Fibroblast of mammary gland (primary cell): ENCODE data around the gene PRPSAP1.
"Not testable (repeated sequence)": the region's sequence is repeated elsewhere in the genome, so short reads cannot be mapped to it uniquely, and the experiment has no call there.

ENCODE experiments used
- DNase-seq: peaks from one replicate; pipeline ENCODE4 v3.0.0-alpha.2; 2010; ENCODE audit warnings: low read depth
- H3K4me3 ChIP-seq: 2 replicates; pipeline ENCODE4 v1.5.1; 2011; ENCODE audit warnings: low read depth, mild to moderate bottlenecking, low read length, moderate library complexity; ENCODE audit not compliant: control insufficient read depth
- TF ChIP-seq, protein P1 (sequence below): conservative IDR thresholded peaks from 2 replicates; pipeline ENCODE4 v1.5.1; 2011; ENCODE audit warnings: low read depth, low read length, inconsistent platforms; ENCODE audit not compliant: control insufficient read depth, insufficient read depth

PRPSAP1 gene

DNA sequence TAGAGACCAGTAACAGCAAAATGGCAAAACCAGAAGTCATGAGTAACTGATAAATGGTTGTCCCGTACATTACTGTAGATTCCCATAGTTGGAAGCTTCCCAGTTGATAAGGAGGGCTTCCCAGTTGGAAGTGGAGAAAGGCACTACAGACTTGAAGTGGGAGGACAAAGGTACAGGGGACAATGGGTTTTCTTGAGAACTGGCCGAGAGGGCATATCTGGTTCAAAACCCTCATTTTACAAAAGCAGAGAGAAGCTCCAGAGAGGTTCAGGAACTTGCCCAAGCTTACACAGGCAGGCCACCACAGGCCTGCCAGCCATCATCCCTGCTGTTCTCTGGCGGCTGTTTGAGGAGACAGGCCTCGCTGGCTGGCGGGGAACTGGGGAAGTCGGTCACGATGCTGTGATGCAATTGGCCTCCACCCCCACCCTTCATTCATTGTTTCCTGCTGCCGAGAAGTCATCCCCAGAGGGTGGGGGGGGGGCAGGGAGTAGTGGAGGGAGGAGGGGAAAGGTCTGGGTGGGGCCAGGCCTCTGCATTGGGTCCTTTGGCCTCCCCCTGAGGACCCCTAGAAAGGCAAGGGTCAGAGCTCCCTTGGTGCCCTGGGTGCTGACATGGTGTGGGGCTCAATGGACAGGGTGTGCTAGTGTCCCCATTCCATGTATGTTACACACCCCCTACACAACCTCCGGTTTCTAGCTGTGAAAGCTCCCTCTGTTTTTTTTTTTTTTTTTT lies 85.5 kb downstream of the PRPSAP1 start:
- peak; percentile 84 for DNase-seq
- no peak overlapping the region for H3K4me3 ChIP-seq
- TF ChIP-seq, protein P1, sequence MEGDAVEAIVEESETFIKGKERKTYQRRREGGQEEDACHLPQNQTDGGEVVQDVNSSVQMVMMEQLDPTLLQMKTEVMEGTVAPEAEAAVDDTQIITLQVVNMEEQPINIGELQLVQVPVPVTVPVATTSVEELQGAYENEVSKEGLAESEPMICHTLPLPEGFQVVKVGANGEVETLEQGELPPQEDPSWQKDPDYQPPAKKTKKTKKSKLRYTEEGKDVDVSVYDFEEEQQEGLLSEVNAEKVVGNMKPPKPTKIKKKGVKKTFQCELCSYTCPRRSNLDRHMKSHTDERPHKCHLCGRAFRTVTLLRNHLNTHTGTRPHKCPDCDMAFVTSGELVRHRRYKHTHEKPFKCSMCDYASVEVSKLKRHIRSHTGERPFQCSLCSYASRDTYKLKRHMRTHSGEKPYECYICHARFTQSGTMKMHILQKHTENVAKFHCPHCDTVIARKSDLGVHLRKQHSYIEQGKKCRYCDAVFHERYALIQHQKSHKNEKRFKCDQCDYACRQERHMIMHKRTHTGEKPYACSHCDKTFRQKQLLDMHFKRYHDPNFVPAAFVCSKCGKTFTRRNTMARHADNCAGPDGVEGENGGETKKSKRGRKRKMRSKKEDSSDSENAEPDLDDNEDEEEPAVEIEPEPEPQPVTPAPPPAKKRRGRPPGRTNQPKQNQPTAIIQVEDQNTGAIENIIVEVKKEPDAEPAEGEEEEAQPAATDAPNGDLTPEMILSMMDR: no peak

DNA sequence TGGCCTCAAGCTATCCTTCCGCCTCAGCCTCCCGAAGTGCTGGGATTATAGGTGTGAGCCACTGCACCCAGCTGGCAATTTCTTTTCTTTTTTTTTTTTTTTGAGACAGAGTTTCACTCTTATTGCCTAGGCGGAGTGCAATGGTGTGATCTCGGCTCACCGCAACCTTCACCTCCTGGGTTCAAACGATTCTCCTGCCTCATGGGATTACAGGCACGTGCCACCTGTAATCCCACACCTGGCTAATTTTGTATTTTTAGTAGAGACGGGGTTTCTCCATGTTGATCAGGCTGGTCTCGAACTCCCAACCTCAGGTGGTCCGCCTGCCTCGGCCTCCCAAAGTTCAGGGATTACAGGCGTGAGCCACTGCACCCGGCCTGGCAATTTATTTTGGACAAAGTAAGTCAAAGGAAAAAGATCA lies 86.1 kb downstream of the PRPSAP1 start:
- DNase-seq, H3K4me3 ChIP-seq: not testable (repeated sequence)

DNA sequence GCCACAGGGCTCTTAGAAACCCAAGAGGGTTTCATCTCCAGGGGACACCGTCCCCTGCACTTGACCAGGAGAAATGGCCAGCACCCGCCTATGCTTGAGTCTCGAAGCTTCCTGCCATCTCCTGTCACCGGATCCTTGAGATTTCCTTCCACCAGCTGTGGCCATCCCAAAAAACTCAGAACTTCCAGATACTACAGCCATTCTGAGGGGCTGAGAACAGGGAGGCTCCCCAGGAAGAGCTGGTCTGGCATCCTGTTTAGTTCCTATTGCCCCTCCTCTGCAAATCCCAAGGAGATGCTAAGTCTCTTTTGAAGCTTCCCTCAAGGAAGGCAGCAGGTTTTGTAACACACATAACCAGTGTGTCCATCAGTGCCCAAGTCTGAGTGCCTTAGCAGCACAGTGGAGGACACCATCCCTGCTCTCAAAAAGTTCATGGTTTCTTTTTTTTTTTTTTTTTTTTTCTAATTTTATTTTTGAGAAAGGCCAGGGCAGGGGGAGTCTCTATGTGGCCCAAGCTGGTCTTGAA lies 86.6 kb downstream of the PRPSAP1 start:
- no peak for DNase-seq
- peak overlapping the region; percentile 78 for H3K4me3 ChIP-seq
- TF ChIP-seq, protein P1: no peak

DNA sequence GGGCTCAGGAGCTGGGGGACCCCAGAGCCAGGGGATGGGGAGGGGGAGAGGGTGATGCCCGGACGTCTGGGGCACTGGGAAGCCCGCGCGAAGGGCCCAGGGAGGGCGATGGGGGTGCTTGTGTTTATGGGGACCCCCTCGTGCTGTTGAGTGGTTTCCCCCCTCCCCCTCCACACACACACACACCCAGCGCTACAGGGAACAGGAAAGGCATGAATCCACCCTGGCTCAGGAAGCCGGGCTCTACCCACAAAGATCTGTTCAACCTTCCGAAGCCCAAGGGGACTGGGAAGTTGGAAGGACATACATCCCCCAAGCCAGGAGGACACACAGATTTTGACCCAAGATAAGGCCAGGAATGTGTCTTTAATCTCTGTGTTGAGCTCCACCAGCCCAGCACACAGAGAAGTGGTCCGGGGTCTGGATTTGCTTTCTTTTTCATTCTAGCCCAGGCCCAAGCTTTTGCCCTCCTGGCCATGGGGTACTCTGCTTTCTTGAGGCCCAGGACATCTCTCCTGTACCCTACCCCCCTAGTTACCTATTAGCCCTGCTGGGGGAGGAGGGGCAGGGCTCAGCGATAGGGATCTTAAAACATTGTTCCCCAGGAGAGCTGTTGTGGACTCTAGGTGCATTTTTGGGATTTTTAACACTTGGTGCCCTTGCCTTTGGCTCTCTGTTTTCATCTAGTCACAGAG lies 87.3 kb downstream of the PRPSAP1 start:
- DNase-seq: peak; percentile 37
- peak overlapping the region; percentile 78 for H3K4me3 ChIP-seq
- TF ChIP-seq, protein P1: no peak

DNA sequence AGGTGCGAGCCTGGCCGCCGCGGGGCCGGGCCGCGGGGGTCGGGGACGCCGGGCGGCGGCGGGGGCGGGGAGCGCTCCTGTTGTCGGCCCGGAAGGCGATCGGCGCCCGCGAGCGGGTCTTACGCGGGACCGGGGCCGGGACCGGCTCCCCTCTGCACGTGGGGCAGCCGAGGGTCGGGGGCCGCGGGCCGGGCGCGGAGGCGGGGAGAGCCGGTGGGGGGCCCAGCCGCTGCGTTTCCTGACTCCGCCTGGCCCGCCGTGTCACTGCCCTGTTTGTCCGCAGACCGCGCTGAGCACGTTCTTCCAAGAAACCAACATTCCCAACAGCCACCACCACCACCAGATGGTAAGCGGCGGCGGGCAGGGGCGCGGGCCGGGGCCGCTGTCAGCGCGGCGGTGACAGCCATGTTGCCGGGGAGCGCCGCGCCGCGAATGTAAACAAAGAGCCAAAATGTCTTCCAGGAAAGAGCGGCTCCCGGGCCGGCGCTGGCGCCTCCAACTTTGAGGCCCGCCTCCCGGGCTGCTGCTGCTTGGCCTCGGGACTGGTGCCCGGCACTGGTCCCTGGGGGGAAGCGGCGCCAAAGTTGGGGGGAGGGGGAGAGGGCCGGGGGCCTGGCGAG lies 88.0 kb downstream of the PRPSAP1 start:
- no peak for DNase-seq
- TF ChIP-seq, protein P1: no peak

DNA sequence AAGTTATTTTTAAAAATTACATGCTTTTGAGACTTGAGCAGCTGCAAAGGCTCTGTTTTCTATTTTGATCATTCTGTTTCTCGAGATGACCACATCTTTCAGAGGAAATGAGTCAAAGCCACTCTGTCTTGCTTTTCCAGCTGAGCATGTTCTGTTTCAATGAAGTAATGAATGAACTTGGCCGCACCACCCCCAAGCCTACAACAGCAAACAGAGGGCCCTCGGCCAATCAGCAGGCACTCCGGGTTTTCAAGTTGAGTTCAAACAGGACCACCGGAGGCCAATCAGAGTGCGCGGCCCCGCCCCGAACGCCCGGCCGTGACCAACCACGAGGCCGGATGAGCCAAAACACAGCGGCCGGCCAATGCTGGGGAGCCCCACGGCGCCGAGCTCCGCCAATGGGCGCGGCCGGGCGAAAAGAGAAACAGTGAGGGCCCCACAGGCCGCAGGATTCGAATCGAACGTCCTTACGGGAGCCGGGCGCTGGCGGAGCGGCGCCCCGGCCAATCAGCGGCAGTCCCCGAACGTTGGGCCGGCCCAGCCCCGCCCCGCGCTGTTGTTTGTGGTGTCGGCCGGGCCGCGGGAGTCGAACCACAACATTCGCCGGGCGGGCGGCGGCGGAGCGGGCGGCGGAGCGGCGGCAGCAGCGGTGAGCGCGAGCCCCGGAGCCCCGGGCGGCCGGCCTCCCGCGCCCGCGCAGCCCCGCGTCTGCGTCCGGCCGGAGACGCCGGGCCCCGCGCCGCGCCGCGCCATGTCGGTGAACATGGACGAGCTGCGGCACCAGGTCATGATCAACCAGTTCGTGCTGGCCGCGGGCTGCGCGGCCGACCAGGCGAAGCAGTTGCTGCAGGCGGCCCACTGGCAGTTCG lies 88.7 kb downstream of the PRPSAP1 start, which contains the start of gene UBALD2:
TSS of gene UBALD2 (plus strand) at position 594 of the 869 bp plus-strand sequence. CDS start at position 752, 158 bp downstream.
- peak; percentile 100 for DNase-seq
- H3K4me3 ChIP-seq: peak within 1 kb of the TSS; percentile 78
- TF ChIP-seq, protein P1: no peak

More for the DNA sequence above, 88.0 kb downstream of the PRPSAP1 start:
- H3K4me3 ChIP-seq: peak overlapping the region; percentile 78
